Hematopoietic multipotent progenitor cell treated with erythropoietin and hydrocortisone succinate and interleukin-3 and kit ligand, for 17 days (in vitro differentiated cells): ENCODE results near the gene FAM110A.
"Not testable (repeated sequence)": the region's sequence is repeated elsewhere in the genome, so short reads cannot be mapped to it uniquely, and the experiment has no call there.

ENCODE experiments used
- DNase-seq: peaks from one replicate; pipeline ENCODE4 v3.0.0-alpha.2; 2015; ENCODE audit warnings: low spot score

Gene FAM110A

GRCh38 chr20:873875-874607 lies 40.5 kb downstream of the FAM110A start:
- DNase-seq = no peak

- DNase-seq = no peak
These were observed 41.6 kb downstream of the FAM110A start for GRCh38 chr20:875115-875514.

- DNase-seq = no peak
These were observed 44.3 kb downstream of the FAM110A start for GRCh38 chr20:877814-878213.

GRCh38 chr20:878511-879307 lies 45.2 kb downstream of the FAM110A start:
- no peak for DNase-seq

GRCh38 chr20:879626-880025 lies 46.1 kb downstream of the FAM110A start:
- no peak for DNase-seq

- DNase-seq = no peak
These were observed 47.7 kb downstream of the FAM110A start for GRCh38 chr20:881051-881782.

GRCh38 chr20:881783-882144 lies 48.2 kb downstream of the FAM110A start:
- no peak for DNase-seq

GRCh38 chr20:884983-885952 lies 51.8 kb downstream of the FAM110A start:
- no peak for DNase-seq

- no peak for DNase-seq
These were observed 53.6 kb downstream of the FAM110A start for GRCh38 chr20:887137-887536.

- no peak for DNase-seq
These were observed 54.5 kb downstream of the FAM110A start for GRCh38 chr20:888057-888456.

GRCh38 chr20:889106-889505 lies 55.6 kb downstream of the FAM110A start:
- DNase-seq = no peak

- DNase-seq = no peak
These were observed 56.5 kb downstream of the FAM110A start for GRCh38 chr20:889932-890463.

- no peak for DNase-seq
These were observed 57.1 kb downstream of the FAM110A start for GRCh38 chr20:890666-891057.

GRCh38 chr20:891058-891705 lies 57.7 kb downstream of the FAM110A start:
- DNase-seq = no peak

GRCh38 chr20:891706-892080 lies 58.2 kb downstream of the FAM110A start:
- no peak for DNase-seq

- DNase-seq = not testable (repeated sequence)
These were observed 58.9 kb downstream of the FAM110A start for GRCh38 chr20:892371-892770.
